Astrocyte (in vitro differentiated cells and primary cell): ENCODE measurements around the gene PPL. TPM values are rescaled to one million over a fixed set of nuclear protein-coding genes. Genes with fewer than 3 reads are reported as not detected.

Source experiments
- DNase-seq: peaks from one replicate; pipeline ENCODE4 v3.0.0-alpha.2; 2010; ENCODE audit warnings: low read depth
- FAIRE-seq: peaks from 2 replicates; lab custom pipeline; 2011; peaks lifted over from hg19 to GRCh38; lab: Jason Lieb, UNC
- H2AFZ ChIP-seq: 2 replicates; pipeline ENCODE4 v1.6.0; 2012; ENCODE audit warnings: low read depth, low read length, inconsistent platforms
- H3K27ac ChIP-seq: 2 replicates; pipeline ENCODE4 v1.5.1; 2011; ENCODE audit warnings: low read depth, low read length, inconsistent platforms
- H3K27me3 ChIP-seq: 2 replicates; pipeline ENCODE4 v1.6.0; 2011; ENCODE audit warnings: low read length, inconsistent platforms; ENCODE audit not compliant: insufficient read depth
- H3K36me3 ChIP-seq: 2 replicates; pipeline ENCODE4 v1.5.1; 2011; ENCODE audit warnings: low read length, inconsistent platforms; ENCODE audit not compliant: insufficient read depth
- H3K4me1 ChIP-seq: 2 replicates; pipeline ENCODE4 v1.5.1; 2011; ENCODE audit warnings: low read length, inconsistent platforms; ENCODE audit not compliant: insufficient read depth
- H3K4me2 ChIP-seq: 2 replicates; pipeline ENCODE4 v1.6.0; 2012; ENCODE audit warnings: low read length, inconsistent platforms
- H3K4me3 ChIP-seq: 2 replicates; pipeline ENCODE4 v1.5.1; 2011; ENCODE audit warnings: low read depth, mild to moderate bottlenecking, low read length, inconsistent platforms; ENCODE audit not compliant: insufficient read depth
- H3K79me2 ChIP-seq: 2 replicates; pipeline ENCODE4 v1.6.0; 2012; ENCODE audit warnings: mild to moderate bottlenecking, low read length, inconsistent platforms; ENCODE audit not compliant: insufficient read depth
- H3K9ac ChIP-seq: 2 replicates; pipeline ENCODE4 v1.6.0; 2012; ENCODE audit warnings: mild to moderate bottlenecking, low read length, inconsistent platforms
- H3K9me3 ChIP-seq: 2 replicates; pipeline ENCODE4 v1.5.1; 2012; ENCODE audit warnings: low read depth, mild to moderate bottlenecking, low read length, inconsistent platforms; ENCODE audit not compliant: insufficient read depth
- H4K20me1 ChIP-seq: 2 replicates; pipeline ENCODE4 v1.6.0; 2012; ENCODE audit warnings: low read length, inconsistent platforms; ENCODE audit not compliant: insufficient read depth
- H3K27ac Mint-ChIP-seq: one replicate; pipeline ENCODE4 v1.8.0; 2021; ENCODE audit warnings: mild to moderate bottlenecking, mixed read lengths; ENCODE audit not compliant: unreplicated experiment
- H3K27me3 Mint-ChIP-seq: one replicate; pipeline ENCODE4 v1.8.0; 2021; ENCODE audit warnings: low read depth, mixed read lengths; ENCODE audit not compliant: unreplicated experiment
- H3K36me3 Mint-ChIP-seq: one replicate; pipeline ENCODE4 v1.8.0; 2021; ENCODE audit warnings: low read depth, mixed read lengths; ENCODE audit not compliant: unreplicated experiment
- H3K4me1 Mint-ChIP-seq: one replicate; pipeline ENCODE4 v1.8.0; 2021; ENCODE audit warnings: low read depth, mixed read lengths; ENCODE audit not compliant: unreplicated experiment
- H3K4me3 Mint-ChIP-seq: one replicate; pipeline ENCODE4 v1.8.0; 2021; ENCODE audit warnings: mild to moderate bottlenecking, moderate library complexity, mixed read lengths; ENCODE audit not compliant: unreplicated experiment
- H3K9me3 Mint-ChIP-seq: one replicate; pipeline ENCODE4 v1.8.0; 2021; ENCODE audit warnings: mild to moderate bottlenecking, mixed read lengths; ENCODE audit not compliant: unreplicated experiment
- EZH2 ChIP-seq: IDR thresholded peaks from 2 replicates; pipeline ENCODE4 v1.6.1; 2012; ENCODE audit warnings: mild to moderate bottlenecking, low read length, inconsistent platforms; ENCODE audit not compliant: insufficient read depth
- total RNA-seq: library from RNA; stranded (reverse); gene quantifications from 2 replicates; pipeline ENCODE4 v1.2.1, GENCODE V29; 2021
- TF ChIP-seq, protein P1 (sequence below): IDR thresholded peaks from 2 replicates; pipeline ENCODE4 v1.5.1; 2011; ENCODE audit warnings: low read depth, mild to moderate bottlenecking, inconsistent platforms, low read length, moderate library complexity; ENCODE audit not compliant: insufficient read depth

Gene PPL
- total RNA-seq, 1 donor from 2014 or later, result 12.3 TPM

GRCh38 chr16:4980691-4981090 lies 43.7 kb upstream of the PPL start:
- Histone ChIP-seq H3K9ac (no peak overlapping the region), H3K9me3 (no peaks in the 10 kb centered on the region), H3K27me3 (peaks cover 11% of the 10 kb centered on the region), H3K4me2 (no peak overlapping the region), H2AFZ (no peak overlapping the region), H3K36me3 (no peaks in the 10 kb centered on the region), H3K4me3 (no peak overlapping the region), H3K79me2 (no peaks in the 10 kb centered on the region), H3K4me1 (no peaks in the 10 kb centered on the region), H4K20me1 (no peaks in the 10 kb centered on the region), H3K27ac (no peak overlapping the region)
- FAIRE-seq (no peak), DNase-seq (no peak)
- Mint-ChIP-seq H3K36me3 (no peaks in the 10 kb centered on the region), H3K9me3 (no peaks in the 10 kb centered on the region), H3K4me1 (no peaks in the 10 kb centered on the region), H3K27ac (no peak overlapping the region), H3K4me3 (no peak overlapping the region), H3K27me3 (peaks cover 9% of the 10 kb centered on the region)
- TF ChIP-seq EZH2, result no peak
- TF ChIP-seq, protein P1, sequence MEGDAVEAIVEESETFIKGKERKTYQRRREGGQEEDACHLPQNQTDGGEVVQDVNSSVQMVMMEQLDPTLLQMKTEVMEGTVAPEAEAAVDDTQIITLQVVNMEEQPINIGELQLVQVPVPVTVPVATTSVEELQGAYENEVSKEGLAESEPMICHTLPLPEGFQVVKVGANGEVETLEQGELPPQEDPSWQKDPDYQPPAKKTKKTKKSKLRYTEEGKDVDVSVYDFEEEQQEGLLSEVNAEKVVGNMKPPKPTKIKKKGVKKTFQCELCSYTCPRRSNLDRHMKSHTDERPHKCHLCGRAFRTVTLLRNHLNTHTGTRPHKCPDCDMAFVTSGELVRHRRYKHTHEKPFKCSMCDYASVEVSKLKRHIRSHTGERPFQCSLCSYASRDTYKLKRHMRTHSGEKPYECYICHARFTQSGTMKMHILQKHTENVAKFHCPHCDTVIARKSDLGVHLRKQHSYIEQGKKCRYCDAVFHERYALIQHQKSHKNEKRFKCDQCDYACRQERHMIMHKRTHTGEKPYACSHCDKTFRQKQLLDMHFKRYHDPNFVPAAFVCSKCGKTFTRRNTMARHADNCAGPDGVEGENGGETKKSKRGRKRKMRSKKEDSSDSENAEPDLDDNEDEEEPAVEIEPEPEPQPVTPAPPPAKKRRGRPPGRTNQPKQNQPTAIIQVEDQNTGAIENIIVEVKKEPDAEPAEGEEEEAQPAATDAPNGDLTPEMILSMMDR, result no peak

DNA sequence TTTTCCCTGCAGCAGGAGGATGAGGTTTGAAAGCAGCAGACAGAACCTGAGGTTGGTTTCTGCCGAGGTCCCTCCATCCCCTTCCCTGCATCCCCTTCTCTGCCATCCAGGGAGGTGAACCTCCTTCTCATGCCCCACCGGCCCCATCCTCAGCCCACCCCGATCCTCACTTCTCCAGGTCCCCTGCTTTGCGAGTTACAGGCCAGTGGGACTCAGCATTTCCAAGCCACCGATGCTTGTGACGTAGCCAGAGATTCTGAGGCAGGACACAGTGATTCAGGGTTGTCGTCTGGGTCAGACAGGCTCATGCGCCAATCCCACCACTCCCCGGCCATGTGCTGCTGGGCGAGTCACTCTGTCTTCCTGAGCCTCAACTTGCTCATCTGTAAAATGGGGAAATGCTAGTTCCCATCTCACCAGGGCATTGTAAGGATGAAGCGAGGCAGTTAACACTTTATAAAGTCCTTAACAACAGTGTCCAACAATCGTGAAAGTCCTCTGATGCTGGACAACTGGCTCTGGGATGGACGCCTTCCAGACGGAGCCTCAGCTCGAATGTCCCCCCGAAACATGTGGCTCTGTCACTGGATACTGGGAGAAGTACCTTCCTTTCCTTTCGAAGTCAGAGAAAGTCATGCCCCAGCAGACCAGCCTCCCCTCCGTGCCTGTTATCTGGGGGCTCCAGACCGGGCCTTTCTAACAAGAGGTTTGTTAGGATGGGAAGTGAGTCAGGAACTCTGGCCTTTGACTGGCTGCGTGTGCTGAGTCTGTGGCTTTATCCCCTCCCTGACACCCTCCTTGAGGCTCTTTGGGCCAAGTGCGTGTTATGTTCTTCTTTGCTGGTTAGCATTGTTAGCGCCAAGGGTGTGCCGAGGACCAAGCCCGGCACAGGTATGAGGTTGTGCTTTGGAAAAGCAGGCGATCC lies 43.0 kb upstream of the PPL start:
- no peaks in the 10 kb centered on the region for H3K36me3 Mint-ChIP-seq
- no peak for DNase-seq
- Histone ChIP-seq H2AFZ (no peak overlapping the region), H3K4me3 (no peak overlapping the region), H3K27me3 (peaks cover 11% of the 10 kb centered on the region), H3K4me1 (no peaks in the 10 kb centered on the region), H3K4me2 (no peak overlapping the region), H4K20me1 (no peaks in the 10 kb centered on the region), H3K36me3 (no peaks in the 10 kb centered on the region), H3K79me2 (no peaks in the 10 kb centered on the region), H3K27ac (no peak overlapping the region), H3K9me3 (no peaks in the 10 kb centered on the region), H3K9ac (no peak overlapping the region)
- H3K9me3 Mint-ChIP-seq, result peaks cover 4% of the 10 kb centered on the region
- FAIRE-seq, result no peak
- TF ChIP-seq EZH2, result no peak
- TF ChIP-seq, protein P1, result no peak
- H3K27me3 Mint-ChIP-seq, result peaks cover 9% of the 10 kb centered on the region
- H3K4me1 Mint-ChIP-seq, result no peaks in the 10 kb centered on the region
- no peak overlapping the region for H3K4me3 Mint-ChIP-seq
- H3K27ac Mint-ChIP-seq, result no peak overlapping the region

DNA sequence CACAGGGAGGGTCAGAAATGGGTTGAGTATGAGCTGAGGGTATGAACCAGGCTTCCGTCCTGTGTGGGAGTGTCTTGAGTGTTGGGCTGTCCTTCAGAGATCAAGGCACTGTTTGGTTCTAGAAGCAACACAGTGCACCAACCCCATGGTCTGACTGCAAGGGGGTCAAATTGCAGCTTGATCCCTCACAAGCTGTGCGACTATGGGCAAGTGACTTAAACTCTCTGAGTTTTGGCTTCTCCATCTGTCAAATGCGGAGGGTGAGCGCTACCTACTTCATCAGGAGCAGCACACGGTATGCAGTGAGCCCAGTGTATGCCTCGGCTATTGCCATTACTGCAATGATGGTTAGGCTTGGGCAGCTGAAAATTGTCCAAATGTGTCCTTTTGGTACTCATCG lies 42.2 kb upstream of the PPL start:
- H2AFZ ChIP-seq, result no peak overlapping the region
- DNase-seq (no peak), FAIRE-seq (no peak)
- H3K36me3 Mint-ChIP-seq, result no peaks in the 10 kb centered on the region
- peaks cover 9% of the 10 kb centered on the region for H3K27me3 Mint-ChIP-seq
- H3K27me3 ChIP-seq, result peaks cover 11% of the 10 kb centered on the region
- no peaks in the 10 kb centered on the region for H3K79me2 ChIP-seq
- TF ChIP-seq, protein P1, result no peak
- TF ChIP-seq EZH2, result no peak
- H3K4me3 Mint-ChIP-seq, result no peak overlapping the region
- H3K4me1 ChIP-seq, result no peaks in the 10 kb centered on the region
- H3K9me3 ChIP-seq, result no peaks in the 10 kb centered on the region
- no peaks in the 10 kb centered on the region for H3K36me3 ChIP-seq
- no peaks in the 10 kb centered on the region for H3K4me1 Mint-ChIP-seq
- no peak overlapping the region for H3K27ac ChIP-seq
- no peaks in the 10 kb centered on the region for H4K20me1 ChIP-seq
- peaks cover 4% of the 10 kb centered on the region for H3K9me3 Mint-ChIP-seq
- H3K4me3 ChIP-seq, result no peak overlapping the region
- H3K4me2 ChIP-seq, result no peak overlapping the region
- no peak overlapping the region for H3K9ac ChIP-seq
- H3K27ac Mint-ChIP-seq, result no peak overlapping the region
